ENCODE results near the gene TRAF7. TPM values are rescaled to one million over a fixed set of nuclear protein-coding genes. Genes with fewer than 3 reads are reported as not detected.
A peak's percentile ranks its signal among the peaks of the same experiment; 100 is the strongest.
"Not testable (repeated sequence)": the region's sequence is repeated elsewhere in the genome, so short reads cannot be mapped to it uniquely, and the experiment has no call there.

Gene TRAF7
- 10 to 100 TPM; 31.9 to 42.7 (median 34.3) TPM for total RNA-seq

- peak; percentile 93 for ATAC-seq (ENCODE audit: low FRiP score)
- TF ChIP-seq CTCF (IDR thresholded peaks at IDR 0.05), result no peak
These were observed at the start of gene TRAF7 for GRCh38 chr16:2155091-2155950. Gene TRAF7 (plus strand): TSS chr16:2155782. CDS start chr16:2163921, 8,139 bp downstream.

GRCh38 chr16:2106211-2106610 lies 49.4 kb upstream of the TRAF7 start:
- DNase-seq (ENCODE audit: low spot score); ATAC-seq (ENCODE audit: low FRiP score): not testable (repeated sequence)

More at GRCh38 chr16:2155091-2155950, at the start of gene TRAF7:
- peak; percentile 95 for DNase-seq (ENCODE audit: low spot score)

GRCh38 chr16:2107121-2107790 lies 48.3 kb upstream of the TRAF7 start:
- not testable (repeated sequence) for ATAC-seq (ENCODE audit: low FRiP score); DNase-seq (ENCODE audit: low spot score)

- peak; percentile 10 for ATAC-seq (ENCODE audit: low FRiP score)
- DNase-seq (ENCODE audit: low spot score), result not testable (repeated sequence)
These were observed 47.8 kb upstream of the TRAF7 start for GRCh38 chr16:2107791-2108125.

GRCh38 chr16:2108446-2109270 lies 46.9 kb upstream of the TRAF7 start:
- not testable (repeated sequence) for DNase-seq (ENCODE audit: low spot score)
- peak; percentile 17 for ATAC-seq (ENCODE audit: low FRiP score)

GRCh38 chr16:2109271-2109580 lies 46.4 kb upstream of the TRAF7 start:
- DNase-seq (ENCODE audit: low spot score), result not testable (repeated sequence)
- peak; percentile 17 for ATAC-seq (ENCODE audit: low FRiP score)

GRCh38 chr16:2109872-2110271 lies 45.7 kb upstream of the TRAF7 start:
- DNase-seq (ENCODE audit: low spot score); ATAC-seq (ENCODE audit: low FRiP score): not testable (repeated sequence)

- ATAC-seq (ENCODE audit: low FRiP score), result peak; percentile 15
- not testable (repeated sequence) for DNase-seq (ENCODE audit: low spot score)
These were observed 45.1 kb upstream of the TRAF7 start for GRCh38 chr16:2110332-2111008.

GRCh38 chr16:2111009-2111353 lies 44.6 kb upstream of the TRAF7 start:
- ATAC-seq (ENCODE audit: low FRiP score), result peak; percentile 15
- not testable (repeated sequence) for DNase-seq (ENCODE audit: low spot score)

GRCh38 chr16:2111412-2112335 lies 43.9 kb upstream of the TRAF7 start:
- not testable (repeated sequence) for ATAC-seq (ENCODE audit: low FRiP score); DNase-seq (ENCODE audit: low spot score)

- not testable (repeated sequence) for DNase-seq (ENCODE audit: low spot score); ATAC-seq (ENCODE audit: low FRiP score)
These were observed 43.0 kb upstream of the TRAF7 start for GRCh38 chr16:2112539-2113106.

- not testable (repeated sequence) for ATAC-seq (ENCODE audit: low FRiP score); DNase-seq (ENCODE audit: low spot score)
These were observed 41.4 kb upstream of the TRAF7 start for GRCh38 chr16:2114225-2114624.

GRCh38 chr16:2114885-2115590 lies 40.5 kb upstream of the TRAF7 start:
- ATAC-seq (ENCODE audit: low FRiP score); DNase-seq (ENCODE audit: low spot score): not testable (repeated sequence)

All from omental fat pad (tissue), 4 donors.